Breast epithelium (tissue), 4 donors: ENCODE results near the gene MBOAT2. TPM values are rescaled to one million over a fixed set of nuclear protein-coding genes. Genes with fewer than 3 reads are reported as not detected.
"Not testable (repeated sequence)": the region's sequence is repeated elsewhere in the genome, so short reads cannot be mapped to it uniquely, and the experiment has no call there.

Experiments used
- DNase-seq, 2 donors: peaks; one replicate each; pipeline ENCODE4 v3.0.0-alpha.2; 2019; ENCODE audit warnings: low spot score in 2 of 2
- H3K27ac ChIP-seq, 2 donors: fragments of 200-600 bp; sonication (generic) in 1 of 2; one replicate each; pipeline ENCODE4 v1.5.1; 2016 to 2019; ENCODE audit warnings: mild to moderate bottlenecking in 1 of 2
- H3K27me3 ChIP-seq, 2 donors: fragments of 200-600 bp; sonication (generic) in 1 of 2; one replicate each; pipeline versions ENCODE4 v1.5.1 to v1.6.0; 2017 to 2019; ENCODE audit warnings: control low read depth in 1 of 2, mild to moderate bottlenecking in 1 of 2
- H3K36me3 ChIP-seq: fragments of 200-600 bp; one replicate; pipeline ENCODE4 v1.5.1; 2019
- H3K4me1 ChIP-seq, 2 donors: fragments of 200-600 bp; sonication (generic); one replicate each; pipeline ENCODE4 v1.5.1; 2016 to 2019; ENCODE audit warnings: control low read depth in 1 of 2
- H3K4me3 ChIP-seq, 3 donors: fragments of 200-600 bp; sonication (generic); 1 replicate in 2 of 3; 2 replicates in 1 of 3; pipeline ENCODE4 v1.5.1; 2016 to 2019; ENCODE audit warnings: mild to moderate bottlenecking in 3 of 3, moderate library complexity in 2 of 3
- H3K9me3 ChIP-seq, 2 donors: fragments of 200-600 bp; sonication (generic) in 1 of 2; one replicate each; pipeline ENCODE4 v1.5.1; 2016 to 2019; ENCODE audit warnings: control low read depth in 1 of 2
- CTCF ChIP-seq, 3 donors: fragments of 450-650 bp; IDR thresholded peaks; one replicate each; pipeline ENCODE4 v1.5.1; 2016 to 2017; ENCODE audit warnings: antibody characterized with exemption in 3 of 3, mild to moderate bottlenecking in 3 of 3, moderate library complexity in 3 of 3
- POLR2A ChIP-seq: fragments of 450-650 bp; IDR thresholded peaks from one replicate; pipeline ENCODE4 v1.6.1; 2016; ENCODE audit warnings: antibody characterized with exemption, mild to moderate bottlenecking, moderate library complexity
- POLR2AphosphoS5 ChIP-seq, 3 donors: sonication (generic); formaldehyde crosslinking; IDR thresholded peaks; one replicate each; pipeline ENCODE4 v1.6.1; 2017; ENCODE audit warnings: antibody characterized with exemption in 3 of 3
- intact Hi-C: fragments of 100-400 bp; cut with DNase I; formaldehyde crosslinking; loops from one replicate; pipeline ENCODE4 v1.15.1; 2023; ENCODE audit warnings: low total_unique reads
- total RNA-seq, 3 donors: library from RNA; depleted of rRNA; stranded (reverse); fragments of >200 nt; gene quantifications; one replicate each; pipeline ENCODE4 v1.1.0, GENCODE V29; 2016

The MBOAT2 gene
- total RNA-seq, 3 donors from 2014 or later, result 6.4 to 41.0 (median 23.6) TPM

- no peak for DNase-seq
- H3K4me3 ChIP-seq, result no peak overlapping the region
- no peaks in the 10 kb centered on the region for H3K4me1 ChIP-seq
- TF ChIP-seq POLR2A (no peak), CTCF (IDR thresholded peaks at IDR 0.05) (no peak), POLR2AphosphoS5 (IDR thresholded peaks at IDR 0.05) (no peak)
- H3K36me3 ChIP-seq, result no peaks in the 10 kb centered on the region
- no peak overlapping the region for H3K27ac ChIP-seq
- intact Hi-C loops, result no loop called here
- H3K27me3 ChIP-seq, result no peaks in the 10 kb centered on the region
- no peaks in the 10 kb centered on the region for H3K9me3 ChIP-seq
Measured at GRCh38 chr2:8925411-8925810, 78.1 kb downstream of the MBOAT2 start.

- intact Hi-C loops, result no loop called here
- no peak for DNase-seq
- H3K4me1 ChIP-seq, result no peaks in the 10 kb centered on the region
Measured at GRCh38 chr2:8923183-8923582, 80.3 kb downstream of the MBOAT2 start.

GRCh38 chr2:8922431-8922830 is 81.1 kb downstream of the MBOAT2 start:
- intact Hi-C loops, result no loop called here
- TF ChIP-seq CTCF (IDR thresholded peaks at IDR 0.05), result no peak
- TF ChIP-seq POLR2A, result no peak
- no peaks in the 10 kb centered on the region for H3K36me3 ChIP-seq
- no peaks in the 10 kb centered on the region for H3K9me3 ChIP-seq
- no peaks in the 10 kb centered on the region for H3K27me3 ChIP-seq
- no peak overlapping the region for H3K27ac ChIP-seq
- no peak for DNase-seq
- H3K4me1 ChIP-seq, result no peaks in the 10 kb centered on the region
- no peak overlapping the region for H3K4me3 ChIP-seq

More at GRCh38 chr2:8923183-8923582, 80.3 kb downstream of the MBOAT2 start:
- H3K27me3 ChIP-seq, result no peaks in the 10 kb centered on the region
- H3K36me3 ChIP-seq, result no peaks in the 10 kb centered on the region
- H3K4me3 ChIP-seq, result no peak overlapping the region
- TF ChIP-seq POLR2A (no peak), POLR2AphosphoS5 (IDR thresholded peaks at IDR 0.05) (no peak), CTCF (IDR thresholded peaks at IDR 0.05) (no peak)
- H3K9me3 ChIP-seq, result no peaks in the 10 kb centered on the region
- no peak overlapping the region for H3K27ac ChIP-seq

GRCh38 chr2:8918412-8918811 is 85.1 kb downstream of the MBOAT2 start:
- Histone ChIP-seq H3K9me3 (no peaks in the 10 kb centered on the region), H3K27ac (no peak overlapping the region), H3K27me3 (no peaks in the 10 kb centered on the region), H3K4me3 (no peak overlapping the region), H3K36me3 (no peaks in the 10 kb centered on the region), H3K4me1 (no peaks in the 10 kb centered on the region)
- intact Hi-C loops, result no loop called here
- TF ChIP-seq CTCF (IDR thresholded peaks at IDR 0.05) (no peak), POLR2A (no peak), POLR2AphosphoS5 (IDR thresholded peaks at IDR 0.05) (no peak)
- no peak for DNase-seq

GRCh38 chr2:8915941-8916340 is 87.5 kb downstream of the MBOAT2 start:
- Histone ChIP-seq H3K27me3 (no peaks in the 10 kb centered on the region), H3K9me3 (peaks cover 0 to 1% of the 10 kb centered on the region in 2 donors), H3K36me3 (no peaks in the 10 kb centered on the region), H3K27ac (no peak overlapping the region), H3K4me3 (no peak overlapping the region), H3K4me1 (no peaks in the 10 kb centered on the region)
- TF ChIP-seq POLR2A, result no peak
- no peak for TF ChIP-seq POLR2AphosphoS5 (IDR thresholded peaks at IDR 0.05)
- intact Hi-C loops, result no loop called here
- DNase-seq, result no peak

- H3K27me3 ChIP-seq, H3K4me1 ChIP-seq, H3K4me3 ChIP-seq, H3K9me3 ChIP-seq, H3K27ac ChIP-seq, intact Hi-C loops, DNase-seq, H3K36me3 ChIP-seq: not testable (repeated sequence)
Measured at GRCh38 chr2:8913767-8914166, 89.7 kb downstream of the MBOAT2 start.
